Activated T-cell treated with anti-CD3 and anti-CD28 coated beads, Interleukin-2, amount 50 U/mL, for 48 hours (primary cell): ENCODE results near the gene COPG2.
"Not testable (repeated sequence)": the region's sequence is repeated elsewhere in the genome, so short reads cannot be mapped to it uniquely, and the experiment has no call there.

Experiments used
- DNase-seq, 2 experiments: peaks; one replicate each; pipeline ENCODE4 v3.0.0-alpha.2; 2020

The COPG2 gene

GRCh38 chr7:130648580-130648979 lies 20.0 kb downstream of the COPG2 start:
- no peak for DNase-seq

- DNase-seq = no peak
Measured at GRCh38 chr7:130642383-130642782, 26.2 kb downstream of the COPG2 start.

GRCh38 chr7:130641497-130641896 lies 27.1 kb downstream of the COPG2 start:
- DNase-seq = no peak

- no peak for DNase-seq
Measured at GRCh38 chr7:130641040-130641439, 27.5 kb downstream of the COPG2 start.

GRCh38 chr7:130639388-130639787 lies 29.2 kb downstream of the COPG2 start:
- no peak for DNase-seq

- DNase-seq = no peak
Measured at GRCh38 chr7:130632111-130632510, 36.4 kb downstream of the COPG2 start.

GRCh38 chr7:130628901-130629300 lies 39.6 kb downstream of the COPG2 start:
- no peak for DNase-seq

GRCh38 chr7:130627775-130628174 lies 40.8 kb downstream of the COPG2 start:
- no peak for DNase-seq

GRCh38 chr7:130622866-130623265 lies 45.7 kb downstream of the COPG2 start:
- no peak for DNase-seq

- no peak for DNase-seq
Measured at GRCh38 chr7:130615583-130615982, 53.0 kb downstream of the COPG2 start.

- DNase-seq = no peak
Measured at GRCh38 chr7:130614449-130614848, 54.1 kb downstream of the COPG2 start.

GRCh38 chr7:130611218-130611617 lies 57.3 kb downstream of the COPG2 start:
- no peak for DNase-seq

GRCh38 chr7:130607066-130607465 lies 61.5 kb downstream of the COPG2 start:
- DNase-seq = not testable (repeated sequence)

GRCh38 chr7:130606161-130606560 lies 62.4 kb downstream of the COPG2 start:
- DNase-seq = no peak

- DNase-seq = no peak
Measured at GRCh38 chr7:130598056-130598455, 70.5 kb downstream of the COPG2 start.

- no peak for DNase-seq
Measured at GRCh38 chr7:130595986-130596385, 72.6 kb downstream of the COPG2 start.

- no peak for DNase-seq
Measured at GRCh38 chr7:130593033-130593432, 75.5 kb downstream of the COPG2 start.

GRCh38 chr7:130591464-130591863 lies 77.1 kb downstream of the COPG2 start:
- DNase-seq = not testable (repeated sequence)

- not testable (repeated sequence) for DNase-seq
Measured at GRCh38 chr7:130585932-130586331, 82.6 kb downstream of the COPG2 start.

GRCh38 chr7:130575110-130575509 lies 93.4 kb downstream of the COPG2 start:
- DNase-seq = not testable (repeated sequence)

GRCh38 chr7:130570144-130570543 lies 98.4 kb downstream of the COPG2 start:
- DNase-seq = not testable (repeated sequence)

GRCh38 chr7:130566898-130567280 lies 101.7 kb downstream of the COPG2 start:
- DNase-seq = no peak

- no peak for DNase-seq
Measured at GRCh38 chr7:130566168-130566897, 102.2 kb downstream of the COPG2 start.

- DNase-seq = no peak
Measured at GRCh38 chr7:130560972-130561371, 107.6 kb downstream of the COPG2 start.

GRCh38 chr7:130559184-130559583 lies 109.4 kb downstream of the COPG2 start:
- DNase-seq = no peak
